IMR-90 (cell line): ENCODE measurements around the gene TAS2R9. TPM values are rescaled to one million over a fixed set of nuclear protein-coding genes. Genes with fewer than 3 reads are reported as not detected.

ENCODE experiments used
- ATAC-seq: fragments of 200-7000 bp; cut with Tn5 transposase; 2 replicates; pipeline ENCODE4 v1.9.1; 2020; ENCODE audit warnings: low read depth, mild to moderate bottlenecking, moderate library complexity
- BruUV-seq: library from RNA; stranded (reverse); fragments of 400-500 nt; replicated peaks from 2 replicates; lab custom pipeline; 2021; lab: Mats Ljungman, UMichigan
- CTCF ChIA-PET: fragments of 300-600 bp; formaldehyde crosslinking; extraction: SDS; loops from one replicate; lab custom pipeline; 2021; ENCODE audit warnings: antibody characterized with exemption; lab: Yijun Ruan, JAX
- POLR2A ChIA-PET: fragments of 300-600 bp; sonication (Branson Sonifier 250); formaldehyde crosslinking; loops from one replicate; lab custom pipeline; 2022; ENCODE audit warnings: antibody characterized with exemption; ENCODE audit not compliant: unreplicated experiment; lab: Charles Lee
- DNase-seq: peaks from one replicate; pipeline ENCODE4 v3.0.0; 2013
- H2AFZ ChIP-seq: replicated peaks from 2 replicates; pipeline ENCODE3; 2013; ENCODE audit warnings: low read length, mild to moderate bottlenecking; ENCODE audit not compliant: poor library complexity
- H2AK5ac ChIP-seq: 2 replicates; pipeline ENCODE4 v1.6.1; 2013; ENCODE audit warnings: low read depth, low read length, inconsistent platforms
- H2AK9ac ChIP-seq: replicated peaks from 2 replicates; pipeline ENCODE3; 2013; ENCODE audit warnings: mild to moderate bottlenecking, low read depth, low read length, moderate library complexity; ENCODE audit not compliant: poor library complexity
- H2BK120ac ChIP-seq: 2 replicates; pipeline ENCODE4 v1.6.1; 2013; ENCODE audit warnings: low read depth, low read length, inconsistent platforms
- H2BK15ac ChIP-seq: 3 replicates; pipeline ENCODE4 v1.6.1; 2013; ENCODE audit warnings: low read depth, low read length, inconsistent platforms
- H2BK20ac ChIP-seq: 2 replicates; pipeline ENCODE4 v1.6.1; 2013; ENCODE audit warnings: low read depth, mild to moderate bottlenecking, inconsistent platforms, low read length, moderate library complexity
- H2BK5ac ChIP-seq: 2 replicates; pipeline ENCODE4 v1.6.1; 2013; ENCODE audit warnings: mild to moderate bottlenecking, low read depth, low read length, inconsistent platforms; ENCODE audit not compliant: poor library complexity, severe bottlenecking
- H3K14ac ChIP-seq: replicated peaks from 2 replicates; pipeline ENCODE4 v1.6.1; 2013; ENCODE audit warnings: low read depth, low read length, inconsistent platforms
- H3K18ac ChIP-seq: 2 replicates; pipeline ENCODE4 v1.6.1; 2013; ENCODE audit warnings: low read depth, low read length, control low read depth
- H3K23ac ChIP-seq: 2 replicates; pipeline ENCODE4 v1.6.1; 2013; ENCODE audit warnings: low read depth, low read length, inconsistent platforms
- H3K27ac ChIP-seq: 2 replicates; pipeline ENCODE4 v1.5.1; 2013; ENCODE audit warnings: mild to moderate bottlenecking, control low read depth, low read length; ENCODE audit not compliant: insufficient read depth
- H3K27me3 ChIP-seq: 2 replicates; pipeline ENCODE4 v1.6.1; 2013; ENCODE audit warnings: low read length; ENCODE audit not compliant: control insufficient read depth, insufficient read depth
- H3K36me3 ChIP-seq: 2 replicates; pipeline ENCODE4 v1.6.1; 2013; ENCODE audit warnings: low read length, mixed read lengths; ENCODE audit not compliant: control insufficient read depth, insufficient read depth
- H3K4ac ChIP-seq: 2 replicates; pipeline ENCODE4 v1.6.1; 2013; ENCODE audit warnings: low read depth, low read length, inconsistent platforms
- H3K4me1 ChIP-seq: 2 replicates; pipeline ENCODE4 v1.6.1; 2013; ENCODE audit warnings: low read length, mixed read lengths; ENCODE audit not compliant: control insufficient read depth, insufficient read depth
- H3K4me2 ChIP-seq: 2 replicates; pipeline ENCODE4 v1.6.1; 2013; ENCODE audit warnings: low read depth, mild to moderate bottlenecking, control low read depth, low read length, moderate library complexity
- H3K4me3 ChIP-seq: 2 replicates; pipeline ENCODE4 v1.5.1; 2013; ENCODE audit warnings: low read depth, mild to moderate bottlenecking, control low read depth, low read length, moderate library complexity; ENCODE audit not compliant: insufficient read depth
- H3K56ac ChIP-seq: 2 replicates; pipeline ENCODE4 v1.6.1; 2013; ENCODE audit warnings: low read length, inconsistent platforms; ENCODE audit not compliant: insufficient read depth; ENCODE audit errors: extremely low read depth
- H3K79me1 ChIP-seq, 2 experiments: 2 replicates each; pipeline ENCODE4 v1.6.1; 2013; ENCODE audit warnings: low read length in 2 of 2, inconsistent platforms in 1 of 2, low read depth in 1 of 2
- H3K9ac ChIP-seq: 2 replicates; pipeline ENCODE4 v1.6.1; 2013; ENCODE audit warnings: low read depth, low read length, control low read depth
- H3K9me1 ChIP-seq: 2 replicates; pipeline ENCODE4 v1.6.1; 2013; ENCODE audit warnings: low read length, inconsistent platforms; ENCODE audit not compliant: insufficient read depth
- H3K9me3 ChIP-seq: 2 replicates; pipeline ENCODE4 v1.6.1; 2013; ENCODE audit warnings: low read length; ENCODE audit not compliant: control insufficient read depth, insufficient read depth
- H4K20me1 ChIP-seq: 2 replicates; pipeline ENCODE4 v1.6.1; 2013; ENCODE audit warnings: low read length, inconsistent platforms; ENCODE audit not compliant: insufficient read depth
- H4K5ac ChIP-seq: 2 replicates; pipeline ENCODE4 v1.6.1; 2013; ENCODE audit warnings: mild to moderate bottlenecking, low read depth, low read length, control low read depth
- H4K8ac ChIP-seq, 2 experiments: 2 replicates each; pipeline ENCODE4 v1.6.1; 2013; ENCODE audit warnings: low read depth in 2 of 2, low read length in 2 of 2, control low read depth in 1 of 2, inconsistent platforms in 1 of 2
- H4K91ac ChIP-seq: 2 replicates; pipeline ENCODE4 v1.6.1; 2013; ENCODE audit warnings: low read depth, low read length, inconsistent platforms; ENCODE audit not compliant: insufficient read depth
- BHLHE40 ChIP-seq: fragments of 150-350 bp; IDR thresholded peaks from 2 replicates; pipeline ENCODE4 v1.6.1; 2016; ENCODE audit warnings: mild to moderate bottlenecking, low read depth, low read length
- CEBPB ChIP-seq: IDR thresholded peaks from 2 replicates; pipeline ENCODE4 v1.6.1; 2012; ENCODE audit warnings: low read depth, low read length, improper control_type of control experiment
- CHD1 ChIP-seq: IDR thresholded peaks from 2 replicates; pipeline ENCODE4 v1.6.1; 2012; ENCODE audit warnings: low read depth, low read length, improper control_type of control experiment
- CTCF ChIP-seq: conservative IDR thresholded peaks from 2 replicates; pipeline ENCODE4 v1.5.1; 2012; ENCODE audit warnings: mild to moderate bottlenecking, low read depth, low read length, improper control_type of control experiment
- ELK1 ChIP-seq: fragments of 150-350 bp; IDR thresholded peaks from 2 replicates; pipeline ENCODE4 v1.6.1; 2016; ENCODE audit warnings: low read depth, mild to moderate bottlenecking, low read length, moderate library complexity, borderline replicate concordance
- FOS ChIP-seq: fragments of 150-350 bp; IDR thresholded peaks from 2 replicates; pipeline ENCODE4 v1.6.1; 2016; ENCODE audit warnings: low read depth, low read length
- MAFK ChIP-seq: IDR thresholded peaks from 2 replicates; pipeline ENCODE4 v1.6.1; 2012; ENCODE audit warnings: low read depth, low read length, improper control_type of control experiment
- MAZ ChIP-seq: IDR thresholded peaks from 2 replicates; pipeline ENCODE4 v1.6.1; 2012; ENCODE audit warnings: low read depth, mild to moderate bottlenecking, low read length, improper control_type of control experiment, moderate library complexity, borderline replicate concordance
- MXI1 ChIP-seq: IDR thresholded peaks from 2 replicates; pipeline ENCODE4 v1.6.1; 2012; ENCODE audit warnings: low read depth, mild to moderate bottlenecking, low read length, moderate library complexity, borderline replicate concordance
- NFE2L2 ChIP-seq: fragments of 150-350 bp; IDR thresholded peaks from 2 replicates; pipeline ENCODE4 v1.6.1; 2016; ENCODE audit warnings: low read depth, mild to moderate bottlenecking, low read length
- POLR2A ChIP-seq: IDR thresholded peaks from 2 replicates; pipeline ENCODE4 v1.6.1; 2012; ENCODE audit warnings: mild to moderate bottlenecking, low read depth, low read length
- RAD21 ChIP-seq: IDR thresholded peaks from 2 replicates; pipeline ENCODE4 v1.6.1; 2012; ENCODE audit warnings: low read length, improper control_type of control experiment
- RCOR1 ChIP-seq: IDR thresholded peaks from 2 replicates; pipeline ENCODE4 v1.6.1; 2012; ENCODE audit warnings: mild to moderate bottlenecking, low read length, improper control_type of control experiment; ENCODE audit not compliant: insufficient replicate concordance
- RFX5 ChIP-seq: IDR thresholded peaks from 2 replicates; pipeline ENCODE4 v1.8.0; 2012; ENCODE audit warnings: low read depth, mild to moderate bottlenecking, low read length, moderate library complexity
- SMC3 ChIP-seq: fragments of 150-350 bp; IDR thresholded peaks from 2 replicates; pipeline ENCODE4 v1.6.1; 2016; ENCODE audit warnings: low read depth, mild to moderate bottlenecking, antibody characterized with exemption, low read length, moderate library complexity
- USF2 ChIP-seq: fragments of 150-350 bp; IDR thresholded peaks from 2 replicates; pipeline ENCODE4 v1.6.1; 2017; ENCODE audit warnings: mild to moderate bottlenecking, antibody characterized with exemption, low read length, low read depth
- WGBS, 2 experiments: methylation state at CpG; one replicate each; pipeline versions ENCODE4 v1.1.5 to v1.1.7; 2013; ENCODE audit warnings: missing lambda C conversion rate in 2 of 2; ENCODE audit not compliant: insufficient read length in 1 of 2; ENCODE audit errors: extremely low coverage in 2 of 2; 5-methylcytosine and 5-hydroxymethylcytosine counted together
- dilution Hi-C: fragments of 300-500 bp; cut with HindIII; formaldehyde crosslinking; loops from one replicate; pipeline ENCODE4 v1.14.3; 2018; ENCODE audit warnings: low sequenced_read_pairs; ENCODE audit not compliant: unreplicated experiment
- in situ Hi-C: fragments of 300-500 bp; cut with MboI; formaldehyde crosslinking; loops from 3 replicates; pipeline ENCODE4 v1.14.3; 2019; ENCODE audit warnings: low sequenced_read_pairs, inconsistent platforms, mixed read lengths
- intact Hi-C: fragments of 100-400 bp; cut with micrococcal nuclease; formaldehyde crosslinking; loops from 2 replicates; pipeline ENCODE4 v1.10.0; 2022
- polyA plus RNA-seq, 3 experiments: library from polyadenylated mRNA; depleted of rRNA; stranded (reverse); fragments of >200 nt; gene quantifications; 2 replicates each; pipeline ENCODE4 v1.2.3, GENCODE V29; 2012; ENCODE audit warnings: low replicate concordance in 1 of 3
- total RNA-seq: library from RNA; depleted of rRNA; stranded (reverse); fragments of >200 nt; gene quantifications from 2 replicates; pipeline ENCODE4 v1.2.3, GENCODE V29; 2012

Gene TAS2R9
- total and polyA plus RNA-seq, 2 of the 4 experiments (the other 2 are of a cell fraction) = not detected

- Histone ChIP-seq H4K91ac (no peak overlapping the region), H3K4ac (no peak overlapping the region), H2BK120ac (no peak overlapping the region), H3K27me3 (no peaks in the 10 kb centered on the region), H3K4me2 (no peak overlapping the region), H3K9me1 (no peaks in the 10 kb centered on the region), H3K27ac (no peak overlapping the region), H3K4me1 (no peaks in the 10 kb centered on the region), H3K56ac (no peak overlapping the region), H2AK9ac (no peak overlapping the region), H2BK15ac (no peak overlapping the region), H3K4me3 (no peak overlapping the region), H2AFZ (no peak overlapping the region), H2BK5ac (no peak overlapping the region), H3K23ac (no peak overlapping the region), H4K20me1 (no peaks in the 10 kb centered on the region), H2BK20ac (no peak overlapping the region), H4K8ac (no peak overlapping the region), H3K79me1 (no peaks in the 10 kb centered on the region), H3K36me3 (no peaks in the 10 kb centered on the region), H4K5ac (no peak overlapping the region), H3K18ac (no peak overlapping the region), H3K9ac (no peak overlapping the region), H3K14ac (no peak overlapping the region), H3K9me3 (no peaks in the 10 kb centered on the region), H2AK5ac (no peak overlapping the region)
- CTCF ChIA-PET = no interaction called here
- BruUV-seq = no TSS peak
- intact Hi-C loops = no loop called here
- TF ChIP-seq NFE2L2 (no peak), FOS (no peak), MXI1 (no peak), RAD21 (no peak), CTCF (no peak), CEBPB (no peak), BHLHE40 (no peak), RFX5 (no peak), USF2 (no peak), MAFK (no peak), MAZ (no peak), POLR2A (no peak), RCOR1 (no peak), CHD1 (no peak), ELK1 (no peak), SMC3 (no peak)
- DNase-seq (no peak), ATAC-seq (no peak)
- no CpG with 5 or more reads among the region's 3 CpGs for WGBS, 2 experiments
- in situ Hi-C loops = no loop called here
- dilution Hi-C loops = no loop called here
- POLR2A ChIA-PET = no interaction called here
Observed at GRCh38 chr12:10824957-10825356, 15.0 kb upstream of the TAS2R9 start.
